K562 (cell line): ENCODE measurements around the gene KCNJ4. TPM values are rescaled to one million over a fixed set of nuclear protein-coding genes. Genes with fewer than 3 reads are reported as not detected.

Source experiments
- ATF1 ChIP-seq, 2 experiments: fragments of 450-650 bp in 1 of 2; IDR thresholded peaks; 2 replicates each; pipeline ENCODE4 v1.6.1; 2016; ENCODE audit warnings: missing compliant biosample characterization in 1 of 2, missing genetic modification characterization in 1 of 2
- BCOR ChIP-seq: fragments of 450-650 bp; IDR thresholded peaks from 2 replicates; pipeline ENCODE4 v1.6.1; 2016
- CBX5 ChIP-seq: IDR thresholded peaks from 2 replicates; pipeline ENCODE4 v1.6.1; 2014; ENCODE audit warnings: low read depth, borderline replicate concordance
- CTBP1 ChIP-seq: fragments of 450-650 bp; IDR thresholded peaks from 2 replicates; pipeline ENCODE4 v1.6.1; 2016; ENCODE audit warnings: borderline replicate concordance
- CXXC5 ChIP-seq: fragments of 250-450 bp; sonication (Bioruptor Pico); IDR thresholded peaks from 2 replicates; pipeline ENCODE4 v1.8.0; 2022; ENCODE audit warnings: inconsistent platforms, mild to moderate bottlenecking, moderate library complexity
- MCM7 ChIP-seq, 2 experiments: fragments of 450-650 bp; IDR thresholded peaks; 2 replicates each; pipeline ENCODE4 v1.6.1; 2016 to 2018
- MEF2D ChIP-seq: conservative IDR thresholded peaks from 2 replicates; pipeline ENCODE4 v1.6.1; 2016; ENCODE audit warnings: low read depth, missing genetic modification characterization, missing compliant biosample characterization
- POLR2H ChIP-seq: IDR thresholded peaks from 2 replicates; pipeline ENCODE4 v1.6.1; 2016; ENCODE audit warnings: missing genetic modification characterization, low read depth, mild to moderate bottlenecking, control low read depth, missing compliant biosample characterization, moderate library complexity
- STAT5A ChIP-seq: IDR thresholded peaks from 2 replicates; pipeline ENCODE4 v1.6.1; 2012; ENCODE audit warnings: low read length, inconsistent platforms, borderline replicate concordance
- ZNF764 ChIP-seq: fragments of 250-450 bp; sonication (Bioruptor Pico); IDR thresholded peaks from 2 replicates; pipeline ENCODE4 v1.4.0; 2020; ENCODE audit warnings: low read depth, mild to moderate bottlenecking, moderate library complexity
- polyA plus RNA-seq, 8 experiments: library from polyadenylated mRNA; depleted of rRNA in 4 of 8; stranded (reverse) in 5 of 8; unstranded in 3 of 8; fragments of >200 nt; fragmentation: Nextera tagmentation in 2 of 8; fragmentation: Illumina TruSeq in 1 of 8; extraction: Ambion mirVana in 2 of 8; extraction: Trizol in 1 of 8; gene quantifications; 2 replicates each; pipeline versions ENCODE4 v1.2.1 to v1.2.3, GENCODE V29; 2011 to 2014; ENCODE audit warnings: inconsistent platforms in 1 of 8, missing spikeins in 1 of 8
- total RNA-seq, 7 experiments: library from RNA; depleted of rRNA in 6 of 7; stranded (reverse); fragments of >200 nt in 6 of 7; fragmentation: Illumina TruSeq in 2 of 7; extraction: Trizol in 2 of 7; gene quantifications; 2 replicates each; pipeline versions ENCODE4 v1.2.1 to v1.2.3, GENCODE V29; 2011 to 2021; ENCODE audit warnings: low replicate concordance in 1 of 7
- TF ChIP-seq, protein P1 (sequence below), 2 experiments: fragments of 450-650 bp; IDR thresholded peaks; 2 replicates each; pipeline ENCODE4 v1.6.1; 2018; ENCODE audit warnings: mild to moderate bottlenecking in 2 of 2, low read depth in 1 of 2; ENCODE audit not compliant: partially characterized antibody in 2 of 2
- TF ChIP-seq, protein P2 (sequence below): sonication (generic); formaldehyde crosslinking; IDR thresholded peaks from 2 replicates; pipeline ENCODE4 v1.8.0; 2022; ENCODE audit warnings: mild to moderate bottlenecking, missing genetic modification reagents
- TF ChIP-seq, protein P3 (sequence below), 2 experiments: fragments of 250-450 bp in 1 of 2; fragments of 450-650 bp in 1 of 2; sonication (Bioruptor Pico) in 1 of 2; IDR thresholded peaks; 2 replicates each; pipeline versions ENCODE4 v1.6.1 to v1.8.0; 2016 to 2021; ENCODE audit warnings: mild to moderate bottlenecking in 2 of 2, moderate library complexity in 2 of 2, missing compliant biosample characterization in 1 of 2, missing genetic modification characterization in 1 of 2
- TF ChIP-seq, protein P4 (sequence below): fragments of 250-450 bp; sonication (Bioruptor Pico); IDR thresholded peaks from 2 replicates; pipeline ENCODE4 v1.4.0; 2020
- TF ChIP-seq, protein P5 (sequence below): fragments of 250-450 bp; sonication (Bioruptor Pico); IDR thresholded peaks from 2 replicates; pipeline ENCODE4 v1.5.0; 2021

KCNJ4 gene
- total and polyA plus RNA-seq, 9 of the 15 experiments (the other 6 are each of a cell fraction or from before 2014, with no cell fraction given): 0.07 to 0.55 (median 0.09) TPM; not detected in 4

DNA sequence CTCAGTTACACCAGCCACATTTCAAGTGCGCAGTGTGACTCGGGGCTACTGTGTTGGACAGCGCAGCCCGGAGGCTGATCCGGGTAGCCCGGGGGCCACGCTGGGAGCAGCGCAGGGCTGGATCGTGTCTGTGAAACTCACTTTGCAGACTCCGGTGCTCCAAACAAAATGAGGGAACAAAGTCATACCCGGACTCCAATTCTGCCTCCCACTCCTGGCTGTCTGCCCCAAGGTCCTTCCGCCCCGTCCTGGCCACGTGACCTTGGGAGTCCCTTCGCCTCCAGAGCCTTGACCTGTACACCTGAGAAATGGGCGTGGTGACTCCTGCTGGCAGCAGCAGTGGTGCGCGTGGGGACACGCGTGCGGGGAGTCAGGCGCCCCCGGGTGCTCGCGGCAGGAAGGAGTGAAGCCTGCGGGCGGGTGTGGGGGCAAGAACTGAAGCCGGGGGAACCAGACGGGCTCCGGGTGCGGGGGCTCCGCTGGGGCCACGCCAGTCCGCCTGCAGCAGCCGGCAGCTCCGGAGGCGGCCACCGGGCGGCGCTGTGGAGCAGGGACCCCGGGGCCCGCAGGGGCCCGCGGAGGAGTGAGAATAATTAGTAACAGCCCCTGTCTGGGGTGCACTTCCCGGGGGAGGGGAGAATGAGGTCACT lies 42.4 kb downstream of the KCNJ4 start (continued):
- TF ChIP-seq, protein P1, sequence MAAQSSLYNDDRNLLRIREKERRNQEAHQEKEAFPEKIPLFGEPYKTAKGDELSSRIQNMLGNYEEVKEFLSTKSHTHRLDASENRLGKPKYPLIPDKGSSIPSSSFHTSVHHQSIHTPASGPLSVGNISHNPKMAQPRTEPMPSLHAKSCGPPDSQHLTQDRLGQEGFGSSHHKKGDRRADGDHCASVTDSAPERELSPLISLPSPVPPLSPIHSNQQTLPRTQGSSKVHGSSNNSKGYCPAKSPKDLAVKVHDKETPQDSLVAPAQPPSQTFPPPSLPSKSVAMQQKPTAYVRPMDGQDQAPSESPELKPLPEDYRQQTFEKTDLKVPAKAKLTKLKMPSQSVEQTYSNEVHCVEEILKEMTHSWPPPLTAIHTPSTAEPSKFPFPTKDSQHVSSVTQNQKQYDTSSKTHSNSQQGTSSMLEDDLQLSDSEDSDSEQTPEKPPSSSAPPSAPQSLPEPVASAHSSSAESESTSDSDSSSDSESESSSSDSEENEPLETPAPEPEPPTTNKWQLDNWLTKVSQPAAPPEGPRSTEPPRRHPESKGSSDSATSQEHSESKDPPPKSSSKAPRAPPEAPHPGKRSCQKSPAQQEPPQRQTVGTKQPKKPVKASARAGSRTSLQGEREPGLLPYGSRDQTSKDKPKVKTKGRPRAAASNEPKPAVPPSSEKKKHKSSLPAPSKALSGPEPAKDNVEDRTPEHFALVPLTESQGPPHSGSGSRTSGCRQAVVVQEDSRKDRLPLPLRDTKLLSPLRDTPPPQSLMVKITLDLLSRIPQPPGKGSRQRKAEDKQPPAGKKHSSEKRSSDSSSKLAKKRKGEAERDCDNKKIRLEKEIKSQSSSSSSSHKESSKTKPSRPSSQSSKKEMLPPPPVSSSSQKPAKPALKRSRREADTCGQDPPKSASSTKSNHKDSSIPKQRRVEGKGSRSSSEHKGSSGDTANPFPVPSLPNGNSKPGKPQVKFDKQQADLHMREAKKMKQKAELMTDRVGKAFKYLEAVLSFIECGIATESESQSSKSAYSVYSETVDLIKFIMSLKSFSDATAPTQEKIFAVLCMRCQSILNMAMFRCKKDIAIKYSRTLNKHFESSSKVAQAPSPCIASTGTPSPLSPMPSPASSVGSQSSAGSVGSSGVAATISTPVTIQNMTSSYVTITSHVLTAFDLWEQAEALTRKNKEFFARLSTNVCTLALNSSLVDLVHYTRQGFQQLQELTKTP (IDR thresholded peaks at IDR 0.05; ENCODE audit: low read depth in 1 of 2, partially characterized antibody in 2 of 2): no peak
- TF ChIP-seq CXXC5 (CRISPR knock-in tag): peak; percentile 24; the same call in 1 of the 2 replicates
- TF ChIP-seq POLR2H: no peak
- TF ChIP-seq, protein P2, sequence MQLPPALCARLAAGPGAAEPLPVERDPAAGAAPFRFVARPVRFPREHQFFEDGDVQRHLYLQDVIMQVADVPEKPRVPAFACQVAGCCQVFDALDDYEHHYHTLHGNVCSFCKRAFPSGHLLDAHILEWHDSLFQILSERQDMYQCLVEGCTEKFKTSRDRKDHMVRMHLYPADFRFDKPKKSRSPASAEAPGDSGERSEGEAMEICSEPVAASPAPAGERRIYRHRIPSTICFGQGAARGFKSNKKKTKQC (CRISPR knock-in tag): no peak
- no peak for TF ChIP-seq ZNF764 (CRISPR knock-in tag)
- no peak for TF ChIP-seq MCM7 (IDR thresholded peaks at IDR 0.05)
- TF ChIP-seq, protein P3, sequence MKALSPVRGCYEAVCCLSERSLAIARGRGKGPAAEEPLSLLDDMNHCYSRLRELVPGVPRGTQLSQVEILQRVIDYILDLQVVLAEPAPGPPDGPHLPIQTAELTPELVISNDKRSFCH (CRISPR knock-in tag; IDR thresholded peaks at IDR 0.05): no peak
- TF ChIP-seq, protein P3 (tag; IDR thresholded peaks at IDR 0.05): no peak
- TF ChIP-seq, protein P4, sequence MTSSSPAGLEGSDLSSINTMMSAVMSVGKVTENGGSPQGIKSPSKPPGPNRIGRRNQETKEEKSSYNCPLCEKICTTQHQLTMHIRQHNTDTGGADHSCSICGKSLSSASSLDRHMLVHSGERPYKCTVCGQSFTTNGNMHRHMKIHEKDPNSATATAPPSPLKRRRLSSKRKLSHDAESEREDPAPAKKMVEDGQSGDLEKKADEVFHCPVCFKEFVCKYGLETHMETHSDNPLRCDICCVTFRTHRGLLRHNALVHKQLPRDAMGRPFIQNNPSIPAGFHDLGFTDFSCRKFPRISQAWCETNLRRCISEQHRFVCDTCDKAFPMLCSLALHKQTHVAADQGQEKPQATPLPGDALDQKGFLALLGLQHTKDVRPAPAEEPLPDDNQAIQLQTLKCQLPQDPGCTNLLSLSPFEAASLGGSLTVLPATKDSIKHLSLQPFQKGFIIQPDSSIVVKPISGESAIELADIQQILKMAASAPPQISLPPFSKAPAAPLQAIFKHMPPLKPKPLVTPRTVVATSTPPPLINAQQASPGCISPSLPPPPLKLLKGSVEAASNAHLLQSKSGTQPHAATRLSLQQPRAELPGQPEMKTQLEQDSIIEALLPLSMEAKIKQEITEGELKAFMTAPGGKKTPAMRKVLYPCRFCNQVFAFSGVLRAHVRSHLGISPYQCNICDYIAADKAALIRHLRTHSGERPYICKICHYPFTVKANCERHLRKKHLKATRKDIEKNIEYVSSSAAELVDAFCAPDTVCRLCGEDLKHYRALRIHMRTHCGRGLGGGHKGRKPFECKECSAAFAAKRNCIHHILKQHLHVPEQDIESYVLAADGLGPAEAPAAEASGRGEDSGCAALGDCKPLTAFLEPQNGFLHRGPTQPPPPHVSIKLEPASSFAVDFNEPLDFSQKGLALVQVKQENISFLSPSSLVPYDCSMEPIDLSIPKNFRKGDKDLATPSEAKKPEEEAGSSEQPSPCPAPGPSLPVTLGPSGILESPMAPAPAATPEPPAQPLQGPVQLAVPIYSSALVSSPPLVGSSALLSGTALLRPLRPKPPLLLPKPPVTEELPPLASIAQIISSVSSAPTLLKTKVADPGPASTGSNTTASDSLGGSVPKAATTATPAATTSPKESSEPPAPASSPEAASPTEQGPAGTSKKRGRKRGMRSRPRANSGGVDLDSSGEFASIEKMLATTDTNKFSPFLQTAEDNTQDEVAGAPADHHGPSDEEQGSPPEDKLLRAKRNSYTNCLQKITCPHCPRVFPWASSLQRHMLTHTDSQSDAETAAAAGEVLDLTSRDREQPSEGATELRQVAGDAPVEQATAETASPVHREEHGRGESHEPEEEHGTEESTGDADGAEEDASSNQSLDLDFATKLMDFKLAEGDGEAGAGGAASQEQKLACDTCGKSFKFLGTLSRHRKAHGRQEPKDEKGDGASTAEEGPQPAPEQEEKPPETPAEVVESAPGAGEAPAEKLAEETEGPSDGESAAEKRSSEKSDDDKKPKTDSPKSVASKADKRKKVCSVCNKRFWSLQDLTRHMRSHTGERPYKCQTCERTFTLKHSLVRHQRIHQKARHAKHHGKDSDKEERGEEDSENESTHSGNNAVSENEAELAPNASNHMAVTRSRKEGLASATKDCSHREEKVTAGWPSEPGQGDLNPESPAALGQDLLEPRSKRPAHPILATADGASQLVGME (CRISPR knock-in tag): no peak
- TF ChIP-seq CBX5: no peak
- TF ChIP-seq MEF2D: no peak
- TF ChIP-seq CTBP1: peak; percentile 36; the same call in 1 of the 2 replicates
- no peak for TF ChIP-seq ATF1 (CRISPR knock-in tag; IDR thresholded peaks at IDR 0.05)
- no peak for TF ChIP-seq ATF1 (tag; IDR thresholded peaks at IDR 0.05)
- peak; percentile 87; the same call in 1 of the 2 replicates for TF ChIP-seq BCOR
- TF ChIP-seq, protein P5, sequence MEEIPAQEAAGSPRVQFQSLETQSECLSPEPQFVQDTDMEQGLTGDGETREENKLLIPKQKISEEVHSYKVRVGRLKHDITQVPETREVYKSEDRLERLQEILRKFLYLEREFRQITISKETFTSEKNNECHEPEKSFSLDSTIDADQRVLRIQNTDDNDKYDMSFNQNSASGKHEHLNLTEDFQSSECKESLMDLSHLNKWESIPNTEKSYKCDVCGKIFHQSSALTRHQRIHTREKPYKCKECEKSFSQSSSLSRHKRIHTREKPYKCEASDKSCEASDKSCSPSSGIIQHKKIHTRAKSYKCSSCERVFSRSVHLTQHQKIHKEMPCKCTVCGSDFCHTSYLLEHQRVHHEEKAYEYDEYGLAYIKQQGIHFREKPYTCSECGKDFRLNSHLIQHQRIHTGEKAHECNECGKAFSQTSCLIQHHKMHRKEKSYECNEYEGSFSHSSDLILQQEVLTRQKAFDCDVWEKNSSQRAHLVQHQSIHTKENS (CRISPR knock-in tag): no peak
- TF ChIP-seq STAT5A: no peak
